Right atrium auricular region (tissue), 2 donors: Measurements from ENCODE around the gene TBC1D8. TPM values are rescaled to one million over a fixed set of nuclear protein-coding genes. Genes with fewer than 3 reads are reported as not detected.
A peak's percentile ranks its signal among the peaks of the same experiment; 100 is the strongest.

Experiments
- DNase-seq: peaks from one replicate; pipeline ENCODE4 v3.0.0-alpha.2; 2019; ENCODE audit warnings: low spot score
- H3K27ac ChIP-seq, 2 donors: fragments of 200-600 bp; sonication (generic); 1 replicate in 1 of 2; 2 replicates in 1 of 2; pipeline ENCODE4 v1.5.1; 2016 to 2019
- H3K27me3 ChIP-seq, 2 donors: fragments of 200-600 bp; sonication (generic); one replicate each; pipeline versions ENCODE4 v1.5.1 to v1.6.0; 2017 to 2019
- H3K36me3 ChIP-seq: fragments of 200-600 bp; sonication (generic); one replicate; pipeline ENCODE4 v1.5.1; 2016
- H3K4me1 ChIP-seq, 2 donors: fragments of 200-600 bp; sonication (generic); one replicate each; pipeline versions ENCODE4 v1.5.1 to v1.6.0; 2017 to 2019
- H3K4me3 ChIP-seq, 2 donors: fragments of 200-600 bp; sonication (generic); 1 replicate in 1 of 2; 2 replicates in 1 of 2; pipeline ENCODE4 v1.5.1; 2017 to 2019; ENCODE audit warnings: mild to moderate bottlenecking in 1 of 2, moderate library complexity in 1 of 2
- H3K9me3 ChIP-seq, 2 donors: fragments of 200-600 bp; sonication (generic); one replicate each; pipeline ENCODE4 v1.5.1; 2019
- total RNA-seq, 2 donors: library from RNA; depleted of rRNA; stranded (reverse); fragments of >200 nt; gene quantifications; one replicate each; pipeline ENCODE4 v1.1.0, GENCODE V29; 2016
- TF ChIP-seq, protein P1 (sequence below), 2 donors: fragments of 200-600 bp; sonication (generic); IDR thresholded peaks; one replicate each; pipeline ENCODE4 v1.5.1; 2019; ENCODE audit warnings: antibody characterized with exemption in 2 of 2

The TBC1D8 gene
- total RNA-seq, 2 donors from 2014 or later, result 42.3 to 50.3 TPM

GRCh38 chr2:101151859-101152271 is 683 bp upstream of the TBC1D8 start:
- no peak for DNase-seq
- H3K4me1 ChIP-seq, result peaks cover 0 to 68% of the 10 kb centered on the region in 2 donors

DNA sequence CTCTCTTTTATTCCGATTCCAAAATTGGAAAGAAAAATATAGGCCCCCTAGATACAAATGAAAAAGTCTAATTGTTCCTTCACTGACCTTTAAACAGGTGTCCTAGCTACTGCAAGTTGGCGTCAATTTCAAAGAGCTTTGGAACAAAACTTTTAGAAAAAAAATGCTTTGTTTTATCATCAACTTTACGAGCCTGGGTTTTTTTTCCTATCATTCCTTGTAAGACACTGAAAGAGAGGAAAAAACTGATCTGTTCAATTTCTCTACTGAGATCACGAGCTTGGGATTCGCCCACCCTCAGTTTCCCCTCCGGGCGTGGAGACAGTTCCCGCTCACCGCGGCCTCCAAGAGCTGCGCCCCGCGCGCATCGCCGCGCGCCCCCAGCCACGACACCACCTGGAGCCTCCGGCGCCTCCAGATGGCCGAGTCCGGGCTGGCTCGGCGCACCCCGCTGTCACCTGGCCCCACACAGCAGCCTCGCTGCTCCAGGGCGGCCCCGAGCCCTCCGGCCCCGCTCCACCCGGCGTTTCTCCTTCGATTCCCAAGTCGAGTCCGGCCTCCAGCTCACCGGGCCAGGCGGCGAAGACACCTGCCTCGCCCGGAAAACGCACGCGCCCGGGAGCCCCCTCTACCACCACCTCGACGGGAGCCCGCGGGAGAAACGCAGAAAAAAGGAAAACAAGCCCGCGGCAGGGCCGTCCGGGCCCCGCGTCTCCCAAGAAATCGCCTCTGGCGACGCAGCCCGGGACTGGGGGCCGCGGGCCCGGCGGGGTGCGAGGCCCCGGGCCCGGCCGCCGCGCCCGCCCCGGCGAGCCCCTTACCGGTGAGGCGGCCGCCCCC is 656 bp downstream of the TBC1D8 start:
- peak overlapping the region; percentile 90 to 94 for H3K27ac ChIP-seq
- peak overlapping the region; percentile 87 to 88 for H3K4me3 ChIP-seq
- no peaks in the 10 kb centered on the region for H3K9me3 ChIP-seq
- no peak for DNase-seq
- no peaks in the 10 kb centered on the region for H3K27me3 ChIP-seq
- TF ChIP-seq, protein P1, sequence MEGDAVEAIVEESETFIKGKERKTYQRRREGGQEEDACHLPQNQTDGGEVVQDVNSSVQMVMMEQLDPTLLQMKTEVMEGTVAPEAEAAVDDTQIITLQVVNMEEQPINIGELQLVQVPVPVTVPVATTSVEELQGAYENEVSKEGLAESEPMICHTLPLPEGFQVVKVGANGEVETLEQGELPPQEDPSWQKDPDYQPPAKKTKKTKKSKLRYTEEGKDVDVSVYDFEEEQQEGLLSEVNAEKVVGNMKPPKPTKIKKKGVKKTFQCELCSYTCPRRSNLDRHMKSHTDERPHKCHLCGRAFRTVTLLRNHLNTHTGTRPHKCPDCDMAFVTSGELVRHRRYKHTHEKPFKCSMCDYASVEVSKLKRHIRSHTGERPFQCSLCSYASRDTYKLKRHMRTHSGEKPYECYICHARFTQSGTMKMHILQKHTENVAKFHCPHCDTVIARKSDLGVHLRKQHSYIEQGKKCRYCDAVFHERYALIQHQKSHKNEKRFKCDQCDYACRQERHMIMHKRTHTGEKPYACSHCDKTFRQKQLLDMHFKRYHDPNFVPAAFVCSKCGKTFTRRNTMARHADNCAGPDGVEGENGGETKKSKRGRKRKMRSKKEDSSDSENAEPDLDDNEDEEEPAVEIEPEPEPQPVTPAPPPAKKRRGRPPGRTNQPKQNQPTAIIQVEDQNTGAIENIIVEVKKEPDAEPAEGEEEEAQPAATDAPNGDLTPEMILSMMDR (IDR thresholded peaks at IDR 0.05), result no peak
- H3K4me1 ChIP-seq, result peaks cover 0 to 77% of the 10 kb centered on the region in 2 donors
- no peaks in the 10 kb centered on the region for H3K36me3 ChIP-seq

More at GRCh38 chr2:101151859-101152271, 683 bp upstream of the TBC1D8 start:
- no peaks in the 10 kb centered on the region for H3K9me3 ChIP-seq
- TF ChIP-seq, protein P1 (IDR thresholded peaks at IDR 0.05), result no peak
- H3K4me3 ChIP-seq, result peak overlapping the region; percentile 45 to 88
- no peaks in the 10 kb centered on the region for H3K36me3 ChIP-seq
- no peaks in the 10 kb centered on the region for H3K27me3 ChIP-seq
- peak overlapping the region; percentile 89 to 94 for H3K27ac ChIP-seq

DNA sequence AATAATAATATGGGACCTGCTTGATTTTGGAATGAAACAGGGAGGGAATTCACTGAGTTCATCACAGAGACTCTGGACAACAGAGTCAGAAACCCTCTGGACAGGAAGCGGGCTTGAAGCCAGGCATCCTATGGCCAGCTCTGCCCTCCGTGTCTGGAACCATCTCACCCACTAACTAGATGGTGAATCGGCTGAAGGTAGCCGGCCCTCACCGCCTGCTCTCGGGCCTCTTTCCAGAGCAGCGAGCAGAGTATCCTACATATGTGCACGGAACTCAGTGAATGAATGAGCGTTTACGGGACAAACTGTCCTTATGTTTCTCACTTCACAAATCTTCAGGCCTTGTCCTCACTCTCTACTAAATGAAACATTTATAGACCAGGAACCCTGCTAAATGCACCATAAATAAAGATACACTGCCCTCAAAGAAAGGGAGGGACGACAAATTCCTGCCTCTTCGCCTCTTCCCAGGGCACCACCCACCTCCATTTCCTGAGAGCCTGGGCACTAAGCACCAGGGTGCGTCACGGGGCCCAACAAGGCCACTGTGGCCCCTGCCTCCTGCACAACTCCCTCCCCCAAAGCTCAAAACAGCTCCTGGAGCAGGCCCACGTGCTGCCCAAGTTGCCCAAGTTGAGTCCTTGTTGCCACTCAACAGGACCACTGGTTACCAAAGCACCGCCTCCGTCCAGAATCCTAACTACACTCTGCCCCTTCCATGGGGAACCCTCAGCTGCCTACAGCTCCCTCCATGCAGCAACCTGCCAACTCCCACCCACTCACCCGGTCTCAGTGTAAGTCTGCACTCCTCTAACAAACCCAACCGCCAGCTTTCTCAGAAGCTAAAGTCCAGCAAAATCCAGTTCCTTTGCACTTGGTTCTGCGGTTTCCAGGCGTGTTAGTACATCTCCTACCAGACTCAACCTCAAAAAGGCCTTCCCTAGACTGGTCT is 1.7 kb downstream of the TBC1D8 start:
- TF ChIP-seq, protein P1 (IDR thresholded peaks at IDR 0.05), result no peak
- no peaks in the 10 kb centered on the region for H3K27me3 ChIP-seq
- H3K27ac ChIP-seq, result peak overlapping the region; percentile 90 to 94
- H3K4me3 ChIP-seq, result peak overlapping the region; percentile 87 to 88
- DNase-seq, result no peak
- H3K9me3 ChIP-seq, result no peaks in the 10 kb centered on the region
- no peaks in the 10 kb centered on the region for H3K36me3 ChIP-seq
- H3K4me1 ChIP-seq, result peaks cover 0 to 81% of the 10 kb centered on the region in 2 donors

DNA sequence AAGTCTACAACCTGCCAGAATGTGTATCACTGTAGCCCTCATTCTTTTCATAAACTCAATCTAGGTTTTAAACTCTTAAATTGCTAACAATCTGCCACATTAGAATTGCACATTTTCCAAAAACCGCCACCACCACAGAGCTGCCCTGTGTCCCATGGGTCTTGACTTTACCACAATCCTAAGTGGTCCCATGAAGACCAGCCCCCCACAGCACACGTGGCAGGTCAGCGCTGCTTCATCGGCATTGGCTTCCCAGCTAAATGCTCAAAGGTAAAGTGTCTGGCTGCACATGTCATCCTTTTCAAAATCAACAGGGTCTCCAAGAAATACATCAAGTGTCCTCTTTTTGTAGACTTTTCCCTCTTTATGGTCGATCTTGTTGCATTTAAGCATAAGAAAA is 2.4 kb downstream of the TBC1D8 start:
- no peak for DNase-seq
- Histone ChIP-seq H3K4me3 (no peak overlapping the region), H3K36me3 (no peaks in the 10 kb centered on the region), H3K27me3 (no peaks in the 10 kb centered on the region), H3K4me1 (peaks cover 0 to 73% of the 10 kb centered on the region in 2 donors), H3K9me3 (no peaks in the 10 kb centered on the region), H3K27ac (peak overlapping the region; percentile 90 to 94)
- TF ChIP-seq, protein P1 (IDR thresholded peaks at IDR 0.05), result no peak

DNA sequence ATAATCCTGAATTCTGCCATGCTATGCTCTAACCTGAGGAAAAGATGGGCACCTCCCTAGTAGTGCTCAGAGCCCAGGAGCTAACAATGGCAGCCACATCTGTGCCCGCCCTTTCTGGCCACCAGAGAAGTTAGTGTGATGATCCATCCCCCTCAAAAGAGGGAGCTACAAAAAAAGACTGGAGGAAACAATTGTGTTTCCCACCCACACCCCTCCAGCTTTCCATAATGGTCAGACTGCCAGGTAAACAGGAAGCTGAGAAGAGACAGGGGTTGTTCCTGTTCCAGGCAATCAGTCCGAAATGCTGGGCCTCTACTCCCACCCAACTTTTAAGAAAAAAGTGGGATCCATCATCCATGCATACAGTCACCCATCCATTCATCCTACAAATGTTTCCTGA is 3.2 kb downstream of the TBC1D8 start:
- H3K27me3 ChIP-seq, result no peaks in the 10 kb centered on the region
- no peaks in the 10 kb centered on the region for H3K36me3 ChIP-seq
- TF ChIP-seq, protein P1 (IDR thresholded peaks at IDR 0.05), result no peak
- DNase-seq, result no peak
- no peak overlapping the region for H3K27ac ChIP-seq
- peaks cover 0 to 65% of the 10 kb centered on the region in 2 donors for H3K4me1 ChIP-seq
- H3K4me3 ChIP-seq, result no peak overlapping the region
- no peaks in the 10 kb centered on the region for H3K9me3 ChIP-seq
